GM18868 (cell line): ENCODE measurements around the gene ATOSA.

Experiments
- ATAC-seq: cut with Tn5 transposase; IDR thresholded peaks from one replicate; pipeline ENCODE4 v1.9.1; 2021; ENCODE audit warnings: mild to moderate bottlenecking, moderate library complexity; ENCODE audit not compliant: unreplicated experiment

Gene ATOSA

DNA sequence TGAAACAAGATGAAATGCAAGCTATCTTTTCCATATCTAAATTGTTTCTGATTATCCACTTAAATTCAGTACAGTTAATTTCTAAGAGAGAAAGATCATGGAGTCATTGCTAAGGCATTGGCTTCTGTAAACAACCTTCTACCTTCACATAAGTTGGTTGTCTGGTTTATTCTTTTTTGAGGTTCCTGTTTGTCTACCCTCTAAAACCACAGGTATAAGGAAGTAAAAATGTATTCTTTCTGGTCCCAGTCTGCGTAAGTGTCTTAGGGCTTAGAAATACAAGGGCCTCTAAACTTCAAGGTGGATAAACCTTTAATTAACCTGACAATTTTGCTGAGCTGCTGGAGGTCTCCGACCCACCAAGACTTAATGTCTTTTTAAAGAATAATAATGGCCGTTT is 3.6 kb upstream of the ATOSA start:
- ATAC-seq, result no peak

DNA sequence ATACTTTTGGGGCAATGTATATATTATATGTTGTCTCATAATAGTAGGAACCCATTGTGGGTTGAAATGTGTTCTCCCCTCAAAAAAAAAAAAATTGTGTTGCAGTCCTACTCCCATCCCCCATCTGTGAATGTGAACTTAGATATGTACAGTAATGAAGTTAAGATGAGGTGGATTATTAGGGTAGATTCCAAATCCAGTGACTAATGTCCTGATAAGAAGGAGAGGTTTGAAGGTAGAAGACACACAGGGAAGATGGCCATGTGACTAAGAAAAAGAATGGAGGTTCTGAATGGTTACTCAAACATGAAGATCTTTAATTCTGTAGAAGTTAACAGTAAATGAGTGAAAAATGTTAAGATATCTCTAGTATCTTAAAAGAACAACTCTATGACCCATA is 3.0 kb upstream of the ATOSA start:
- no peak for ATAC-seq

DNA sequence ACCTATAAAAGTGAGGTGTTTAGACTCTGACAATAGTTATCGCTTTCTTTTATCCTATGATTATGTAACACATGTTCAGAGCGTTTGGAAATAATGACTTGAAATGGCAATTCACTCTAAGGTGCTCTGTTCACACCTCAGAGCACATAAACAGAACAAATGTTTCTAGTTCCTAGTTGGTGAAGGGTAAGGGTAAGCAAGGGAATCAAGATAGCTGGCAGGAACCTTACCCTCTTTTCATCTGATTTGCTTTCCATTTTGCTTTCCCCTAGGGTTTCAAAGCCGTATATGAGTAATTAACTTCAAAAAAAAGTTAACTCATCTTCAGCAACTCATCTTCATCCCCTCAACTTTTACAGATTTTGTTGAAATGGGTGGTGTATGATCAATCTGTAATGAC is 2.3 kb upstream of the ATOSA start:
- ATAC-seq, result no peak

DNA sequence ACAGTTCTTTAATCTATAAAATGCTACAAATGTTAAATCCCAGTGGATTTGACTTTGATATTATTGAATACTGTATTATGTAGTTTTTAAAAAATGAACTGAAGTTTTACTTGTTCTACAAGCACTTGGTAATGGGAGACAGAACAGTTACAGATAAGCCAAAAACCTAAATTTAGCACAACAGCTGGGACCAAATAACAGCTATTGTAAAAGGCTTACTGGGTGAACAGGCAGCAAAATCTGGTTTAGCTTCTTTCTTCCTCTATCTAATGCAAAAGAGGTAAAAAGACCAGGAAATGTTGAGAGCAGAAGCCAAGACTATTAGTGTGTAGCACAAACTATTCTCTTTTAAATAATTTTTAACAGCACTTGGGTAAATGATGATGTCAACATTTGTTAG is 1.6 kb upstream of the ATOSA start:
- no peak for ATAC-seq

DNA sequence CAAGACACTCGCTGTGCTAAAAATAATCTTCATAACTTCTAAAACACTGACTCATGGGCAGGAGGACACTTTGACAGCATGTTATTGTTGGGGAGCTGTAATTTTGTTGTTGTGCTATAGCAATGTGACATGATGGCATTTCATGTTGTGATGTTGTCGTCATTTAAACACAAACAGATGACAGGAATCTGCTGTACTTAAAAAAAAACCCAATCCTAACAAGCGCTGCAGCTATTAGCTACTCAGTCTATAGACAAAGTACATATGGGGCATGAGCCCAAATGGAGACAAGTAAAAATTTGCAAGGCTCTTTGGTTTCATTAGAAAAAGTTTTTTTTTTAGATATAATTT is 828 bp upstream of the ATOSA start:
- no peak for ATAC-seq

DNA sequence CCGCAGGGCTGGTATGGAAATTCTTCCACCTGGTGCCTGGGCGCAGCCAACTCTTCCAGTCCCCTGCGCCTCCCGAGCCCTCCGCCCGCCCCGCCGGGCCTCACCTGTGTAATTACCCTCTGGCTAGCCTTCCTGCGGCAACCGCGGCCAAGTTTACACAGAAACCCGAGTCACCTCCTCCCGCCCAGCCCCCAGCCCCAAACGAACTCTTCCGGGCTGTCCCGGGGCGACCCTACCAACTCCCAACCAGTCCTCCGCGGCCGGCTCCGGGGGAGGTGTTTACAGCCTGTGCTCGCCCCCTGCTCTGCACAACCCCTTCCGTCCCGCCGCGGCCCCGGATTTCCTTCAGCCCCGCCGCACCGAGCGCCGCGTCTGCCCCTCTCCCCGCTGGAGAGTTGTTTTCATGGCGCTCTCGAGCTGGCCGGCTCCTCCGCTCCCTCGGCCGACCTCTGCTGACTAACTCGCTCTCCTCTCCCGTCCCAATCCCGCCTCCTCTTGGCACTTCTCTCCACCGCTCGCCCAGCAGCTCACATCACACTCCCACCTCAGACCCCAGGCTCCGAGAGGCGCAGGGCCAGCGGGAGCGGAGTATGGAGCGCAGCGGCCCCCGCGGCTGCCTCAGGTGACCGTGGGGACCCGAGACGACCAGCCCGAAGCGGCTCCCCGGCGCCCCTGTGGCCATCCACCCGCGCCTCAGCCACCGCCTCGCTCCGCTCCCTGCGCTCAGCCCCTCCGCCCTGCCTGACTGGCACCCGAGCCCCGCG is 538 bp downstream of the ATOSA start:
- peak; percentile 23 for ATAC-seq

DNA sequence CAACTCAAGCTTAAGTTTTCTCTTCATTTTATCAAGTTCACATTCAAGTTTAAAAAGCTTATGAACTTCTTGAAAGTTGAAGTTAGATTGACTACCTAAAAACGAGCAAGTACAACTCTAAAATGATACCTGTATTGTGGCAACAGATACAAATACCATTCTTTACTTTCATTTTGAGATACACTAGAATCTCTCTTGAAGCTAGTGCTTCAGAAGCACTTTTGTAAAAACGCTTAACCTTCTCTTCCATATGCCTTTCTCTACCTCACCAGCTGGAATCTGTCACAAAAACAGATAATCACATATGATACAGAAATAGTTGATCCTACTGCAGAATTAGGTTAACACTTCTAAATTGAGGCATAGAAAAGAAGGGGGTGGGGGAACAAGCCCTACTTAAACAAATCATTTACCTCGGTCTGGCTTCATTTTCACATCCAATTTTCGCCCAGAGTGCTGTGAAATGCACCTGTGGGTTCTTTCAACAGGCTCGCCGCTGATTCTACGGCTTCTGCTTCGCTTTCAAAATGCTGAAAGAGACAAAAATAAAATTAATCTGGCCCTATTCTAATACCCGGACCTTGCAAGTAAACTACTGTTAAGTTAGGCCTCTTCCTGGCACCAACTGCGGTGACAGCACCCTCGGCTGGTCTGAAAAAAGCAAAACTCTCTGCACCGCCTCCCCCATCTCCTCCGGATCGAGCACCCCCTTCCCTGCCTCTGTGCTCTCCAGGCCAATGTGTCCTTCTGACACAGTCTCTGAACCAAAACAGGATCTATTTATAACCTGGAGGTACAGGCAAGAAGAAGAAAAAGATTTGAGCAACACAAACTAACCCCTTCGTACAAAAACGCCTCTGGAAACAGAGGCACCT is 1.4 kb downstream of the ATOSA start:
- ATAC-seq, result peak; percentile 27

DNA sequence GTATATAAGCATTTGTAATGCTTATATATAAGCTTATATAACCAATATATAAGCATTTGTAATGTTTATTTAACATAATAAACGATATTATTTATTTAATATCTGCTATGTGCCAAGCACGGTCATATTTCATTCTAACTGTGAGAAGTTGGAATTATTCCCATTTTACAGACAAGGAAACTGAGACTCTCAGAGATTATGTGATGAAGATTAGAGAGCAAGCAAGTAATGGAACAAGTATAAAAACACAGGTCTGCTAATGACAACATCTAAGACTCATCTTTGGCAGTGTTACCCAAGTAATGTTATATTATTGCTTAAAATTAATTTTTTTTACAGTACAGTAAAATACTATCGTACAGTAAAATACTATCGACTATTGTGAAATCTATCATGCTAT is 4.4 kb downstream of the ATOSA start:
- ATAC-seq, result no peak

DNA sequence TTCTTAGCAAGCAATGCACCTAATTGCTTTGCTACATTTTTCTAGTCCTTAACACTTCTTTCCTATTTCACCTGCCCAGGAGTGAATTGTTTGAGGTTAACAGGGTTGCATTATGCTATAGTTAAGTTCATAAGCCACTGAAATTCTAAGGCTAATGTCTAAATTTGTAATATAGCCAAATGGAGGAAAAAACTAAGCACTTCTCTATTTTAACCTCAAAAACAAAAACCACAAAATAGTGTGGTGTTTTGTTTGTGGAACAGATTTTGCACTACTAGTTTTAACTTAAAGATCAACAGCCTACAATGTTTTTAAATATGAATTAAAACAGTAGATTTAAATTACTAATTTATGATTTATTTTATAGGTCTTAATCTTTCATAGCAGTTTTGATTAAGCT is 5.5 kb downstream of the ATOSA start:
- no peak for ATAC-seq

DNA sequence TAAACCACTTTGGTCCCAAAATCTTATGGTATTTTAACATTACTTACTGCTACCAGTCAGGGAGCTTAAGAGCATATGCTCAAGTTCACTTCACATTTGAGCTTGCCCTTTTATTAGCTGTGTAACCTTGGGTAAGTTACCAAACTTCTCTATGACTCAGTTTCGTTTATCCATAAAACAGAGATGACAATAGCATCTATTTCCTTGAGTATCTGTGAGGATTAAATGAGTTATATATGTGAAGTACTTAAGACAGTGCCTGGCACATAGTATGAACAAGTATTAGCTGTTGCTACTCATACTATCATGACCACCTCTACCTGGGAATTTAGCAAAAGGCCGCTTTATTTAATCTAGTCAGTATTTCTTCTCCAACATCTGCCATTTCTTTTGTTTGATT is 5.9 kb downstream of the ATOSA start:
- ATAC-seq, result no peak

DNA sequence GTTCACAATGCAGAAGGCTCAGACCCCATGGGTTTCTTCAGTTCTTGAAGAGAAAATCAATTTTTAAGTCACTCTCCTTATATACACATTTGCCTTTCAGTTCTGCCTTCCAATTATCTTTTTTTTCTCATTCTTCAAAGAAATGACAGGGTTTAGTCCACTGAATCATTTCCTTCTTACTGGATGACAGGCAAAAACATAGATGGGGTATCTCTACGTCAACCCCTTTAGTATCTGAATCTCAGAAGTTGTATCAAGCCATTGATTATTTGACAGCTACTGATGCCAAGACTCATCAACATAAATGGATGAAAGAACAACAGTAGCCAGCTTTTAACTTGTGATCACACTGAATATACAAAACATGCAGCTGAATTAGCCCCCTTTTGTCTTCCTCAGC is 6.5 kb downstream of the ATOSA start:
- ATAC-seq, result no peak

DNA sequence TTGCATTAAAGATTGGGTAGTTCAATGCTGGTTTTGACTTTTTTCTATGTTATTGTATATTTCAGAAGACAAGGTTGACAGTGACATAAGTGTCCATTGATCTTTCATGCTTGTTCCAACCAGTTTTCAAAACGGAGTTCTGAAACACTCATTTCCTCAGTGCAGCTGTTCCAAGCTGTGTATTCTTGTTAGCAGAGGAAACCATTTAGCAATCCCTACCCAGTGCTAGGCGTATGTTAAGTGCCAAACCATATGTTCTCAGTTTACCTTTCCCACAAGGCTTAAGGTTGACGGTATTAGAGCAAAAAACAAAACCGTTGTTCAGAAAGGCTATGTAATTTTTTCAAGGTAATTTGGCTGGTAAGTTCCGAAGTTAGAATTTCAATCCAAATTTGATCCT is 9.1 kb downstream of the ATOSA start:
- ATAC-seq, result no peak

DNA sequence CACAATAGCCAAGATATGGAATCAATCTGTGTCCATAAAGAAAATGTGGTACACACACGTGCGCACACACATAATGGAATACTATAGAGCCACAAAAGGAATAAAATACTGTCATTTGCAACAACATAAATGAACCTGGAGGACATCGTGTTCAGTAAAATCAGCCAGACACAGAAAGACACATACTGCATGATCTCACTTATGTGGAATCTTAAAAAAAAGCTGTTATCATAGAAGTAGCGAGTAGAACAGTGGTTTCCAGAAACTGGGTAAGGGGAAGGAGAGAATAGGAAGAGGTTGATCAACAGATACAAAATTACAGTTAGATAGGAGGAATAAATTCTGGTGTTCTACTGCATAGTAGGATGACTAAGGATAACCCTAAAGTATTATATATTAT is 11.1 kb downstream of the ATOSA start:
- ATAC-seq, result no peak

DNA sequence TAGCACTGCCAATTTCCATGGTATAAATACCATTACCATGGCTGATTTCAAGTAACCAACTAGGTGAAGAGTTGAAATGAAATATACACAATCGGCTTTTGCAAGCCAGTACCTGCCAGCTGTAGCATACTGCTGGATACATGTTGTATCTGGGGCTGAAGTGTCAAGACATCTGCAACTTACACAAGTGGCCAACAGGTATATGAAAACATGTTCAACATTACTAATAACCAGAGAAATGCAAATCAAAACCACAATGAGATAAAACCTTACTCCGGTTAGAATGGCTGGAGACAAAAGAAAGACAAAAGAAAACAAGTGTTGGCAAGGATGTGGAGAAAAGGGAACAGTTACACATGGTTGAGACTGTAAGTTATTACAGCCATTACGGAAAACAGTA is 11.6 kb downstream of the ATOSA start:
- ATAC-seq, result peak; percentile 72

DNA sequence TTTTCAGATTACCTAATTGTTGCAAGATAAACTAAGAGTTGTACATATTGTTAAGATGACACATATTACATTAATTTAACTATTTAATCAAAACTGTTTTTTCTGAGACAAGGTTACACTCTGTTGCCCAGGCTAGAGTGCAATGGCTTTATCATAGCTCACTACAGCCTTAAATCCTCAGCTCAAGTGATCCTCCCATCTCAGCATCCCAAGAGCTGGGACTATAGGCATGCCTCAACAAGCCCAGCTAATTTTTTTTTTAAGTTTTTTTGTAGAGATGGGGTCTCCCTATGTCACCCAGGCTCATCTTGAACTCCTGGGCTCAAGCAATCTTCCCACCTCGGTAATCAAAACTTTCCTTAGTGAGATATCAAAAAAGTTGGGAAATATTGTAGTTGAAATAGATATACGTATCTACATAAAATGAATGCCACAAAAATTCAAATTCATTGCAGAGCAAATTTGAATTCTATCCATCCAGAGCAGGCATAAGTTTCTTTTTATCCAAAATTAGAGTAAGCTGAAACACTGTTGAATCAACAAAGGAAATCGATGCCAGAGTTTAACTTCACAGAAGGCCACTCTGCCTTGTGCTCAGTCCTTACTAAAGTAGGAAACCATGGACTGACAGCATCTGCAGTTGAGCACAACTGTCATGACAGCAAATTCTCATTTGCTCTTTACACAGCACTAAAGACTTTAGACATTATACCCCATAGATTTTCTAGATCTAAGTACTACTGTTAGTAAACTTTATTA is 15.5 kb downstream of the ATOSA start:
- ATAC-seq, result no peak

DNA sequence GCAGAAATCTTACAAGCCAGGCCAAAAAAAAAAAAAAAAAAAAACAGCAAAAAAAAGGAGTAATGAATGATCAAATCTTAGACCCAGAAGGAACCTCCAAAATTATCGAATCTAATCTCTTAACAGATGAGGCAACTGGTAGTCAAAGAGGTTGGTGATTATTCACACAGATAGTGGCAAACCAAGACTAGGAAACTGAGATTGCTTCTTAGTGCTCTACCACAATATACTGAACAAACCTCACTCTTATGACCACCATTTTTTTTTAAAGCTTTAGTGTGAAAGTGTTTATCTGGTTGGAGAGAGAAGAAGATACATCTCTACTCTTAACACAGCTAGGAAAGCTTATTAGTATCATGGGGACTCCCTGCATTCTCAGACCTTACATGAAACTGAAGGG is 17.3 kb downstream of the ATOSA start:
- no peak for ATAC-seq

DNA sequence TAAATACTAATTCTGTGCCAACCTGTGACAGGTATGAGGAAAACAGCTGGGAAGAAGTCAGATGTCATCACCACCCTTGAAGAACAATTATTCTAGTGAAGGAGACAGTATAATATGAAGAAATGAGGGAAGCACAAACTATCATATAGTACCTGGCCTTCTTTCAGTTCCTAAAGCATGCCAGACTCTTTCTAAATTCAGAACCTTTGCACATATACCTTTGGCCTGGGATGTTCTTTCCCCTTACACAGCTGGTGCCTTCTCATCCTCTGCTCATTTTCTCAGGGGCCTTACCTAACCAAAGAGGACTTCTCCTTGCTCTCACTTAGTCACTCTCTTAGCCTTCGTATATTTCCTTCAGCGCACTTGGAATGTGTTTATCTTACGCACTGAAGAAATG is 19.0 kb downstream of the ATOSA start:
- no peak for ATAC-seq

DNA sequence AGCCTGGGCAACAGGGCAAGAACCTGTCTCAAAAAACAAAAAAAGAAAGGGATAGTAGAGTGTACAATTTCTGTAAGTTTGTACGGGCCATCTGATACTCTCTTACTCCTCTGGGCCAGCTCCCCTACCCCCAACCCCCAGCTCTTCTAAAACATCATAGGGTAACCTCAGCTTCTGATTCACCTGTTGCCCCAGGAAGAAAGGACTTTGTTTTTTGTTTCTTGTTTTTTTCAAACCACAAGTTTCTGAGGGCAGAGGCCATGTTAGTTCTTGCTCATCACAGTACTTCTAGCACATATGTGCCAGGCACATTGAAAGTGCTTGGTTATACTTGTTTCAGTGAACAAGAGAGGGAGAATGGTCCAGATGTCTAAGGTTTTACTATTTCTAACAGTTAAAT is 20.2 kb downstream of the ATOSA start:
- peak; percentile 93 for ATAC-seq

DNA sequence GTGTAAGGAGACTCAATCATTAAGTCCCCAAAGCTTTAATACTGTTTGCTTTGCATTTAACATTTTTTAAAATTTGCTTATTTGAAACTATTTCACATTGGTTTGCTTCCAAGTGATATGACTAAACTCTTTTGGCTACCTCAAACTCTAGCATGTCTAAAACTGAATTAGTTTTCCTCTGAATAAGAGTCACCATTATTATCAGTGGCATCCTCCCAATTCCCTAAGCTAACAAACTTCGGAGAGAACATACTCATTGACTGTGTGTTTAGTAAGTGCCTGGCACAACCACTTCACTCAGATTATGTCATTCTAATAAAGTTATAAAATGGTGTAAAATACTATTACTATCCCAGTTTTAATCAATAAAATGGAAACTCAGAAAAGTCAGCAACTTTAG is 21.9 kb downstream of the ATOSA start:
- no peak for ATAC-seq

DNA sequence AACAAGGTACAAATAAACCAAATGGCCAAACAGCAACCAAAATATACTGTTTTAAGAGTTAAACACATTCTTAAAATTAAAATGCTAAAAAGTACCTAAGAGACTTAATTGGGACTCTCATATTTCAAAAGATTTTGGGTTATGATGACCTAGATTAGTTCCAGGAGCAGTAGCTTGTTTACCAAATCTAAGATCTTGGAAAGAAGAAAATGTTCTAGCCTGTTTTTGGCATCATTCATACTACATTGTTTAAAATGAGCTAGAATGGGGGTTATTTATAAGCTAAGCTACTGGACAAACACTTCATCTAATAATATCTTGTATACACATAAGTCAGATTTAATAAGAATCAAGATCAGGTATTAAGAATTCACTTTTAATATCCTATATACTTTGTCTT is 22.8 kb downstream of the ATOSA start:
- no peak for ATAC-seq

DNA sequence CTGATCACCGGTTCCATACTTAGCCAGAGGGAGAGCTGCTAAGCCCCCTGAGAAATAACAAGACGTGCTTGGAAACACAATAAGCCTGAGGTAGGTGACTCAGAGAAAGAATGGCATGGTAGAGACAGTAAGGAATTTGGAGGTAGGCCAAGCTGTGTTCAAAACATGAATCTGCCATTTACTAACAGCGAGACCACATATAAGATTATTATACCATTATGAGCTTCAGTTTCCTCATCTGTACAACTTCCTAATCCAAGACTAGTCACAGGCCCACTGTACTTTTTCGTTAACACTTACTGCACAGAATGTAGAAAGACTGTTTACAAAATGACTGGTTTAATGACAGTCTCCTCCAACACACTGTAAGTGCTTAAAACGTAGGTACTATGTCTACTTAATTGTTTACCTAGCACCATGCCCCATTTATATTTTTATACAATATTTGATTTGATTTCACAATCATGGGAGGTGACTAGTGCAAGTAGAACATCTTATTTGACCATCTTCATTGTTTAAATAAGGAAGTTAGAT is 25.7 kb downstream of the ATOSA start:
- no peak for ATAC-seq

DNA sequence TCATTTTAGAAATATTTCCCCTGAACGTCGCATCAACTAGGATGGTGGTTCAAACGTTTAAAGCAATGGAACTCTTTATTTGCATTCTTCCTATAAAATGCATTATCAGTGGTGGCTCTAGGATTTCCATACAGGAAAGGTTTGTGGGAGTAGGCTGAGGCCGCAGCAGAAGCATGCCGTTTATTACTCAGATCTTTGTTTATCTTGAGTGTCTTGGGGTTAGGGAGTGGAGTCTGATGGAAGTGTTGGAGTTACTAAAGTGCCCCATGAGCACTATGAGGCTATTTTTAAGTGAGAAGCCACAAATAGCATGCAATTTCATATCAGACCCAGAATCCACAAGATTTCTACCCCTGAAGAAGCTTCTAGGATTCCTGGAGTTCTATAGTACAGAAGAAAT is 26.2 kb downstream of the ATOSA start:
- no peak for ATAC-seq
